HCT116 (cell line): ENCODE measurements around the gene AP3D1. TPM values are rescaled to one million over a fixed set of nuclear protein-coding genes. Genes with fewer than 3 reads are reported as not detected.

ENCODE experiments used
- ATAC-seq: fragments of 200-7000 bp; cut with Tn5 transposase; 2 replicates; pipeline ENCODE4 v1.9.1; 2020; ENCODE audit warnings: mild to moderate bottlenecking, moderate library complexity
- BruUV-seq: library from RNA; stranded (reverse); fragments of 400-500 nt; replicated peaks from 2 replicates; lab custom pipeline; 2021; lab: Mats Ljungman, UMichigan
- CTCF ChIA-PET: fragments of 300-600 bp; sonication (Branson Sonifier 250); formaldehyde crosslinking; loops from one replicate; lab custom pipeline; 2021; ENCODE audit warnings: antibody characterized with exemption; lab: Charles Lee
- POLR2A ChIA-PET: fragments of 300-600, 350-600 bp; sonication (Branson Sonifier 250); formaldehyde crosslinking; loops from one replicate; lab custom pipeline; 2021; ENCODE audit warnings: antibody characterized with exemption; lab: Charles Lee
- RAD21 ChIA-PET, 2 experiments: fragments of 300-600 bp; sonication (Branson Sonifier 250); formaldehyde crosslinking; loops; one replicate each; lab custom pipeline; 2023; ENCODE audit warnings: low total read pairs in 2 of 2; ENCODE audit not compliant: uncharacterized antibody in 2 of 2, unreplicated experiment in 2 of 2, low non-redundant PET in 1 of 2; lab: Charles Lee
- DNase-seq: peaks from one replicate; pipeline ENCODE4 v3.0.0-alpha.2; 2010; ENCODE audit warnings: low read depth, low spot score
- H2AFZ ChIP-seq: fragments of 200-600 bp; shearing (Covaris generic), sonication (generic); 2 replicates; pipeline ENCODE4 v1.6.1; 2017; ENCODE audit warnings: low read depth, mixed run types, mixed read lengths, antibody characterized with exemption, low read length; ENCODE audit not compliant: poor library complexity, severe bottlenecking
- H3K27ac ChIP-seq: 2 replicates; pipeline ENCODE4 v1.5.1; 2012; ENCODE audit warnings: low read depth, low read length
- H3K27me3 ChIP-seq: fragments of 200-600 bp; sonication (generic); 2 replicates; pipeline ENCODE4 v1.6.1; 2016; ENCODE audit warnings: mixed run types, low read length, mixed read lengths; ENCODE audit not compliant: insufficient read depth
- H3K36me3 ChIP-seq, 2 experiments: fragments of 200-500 bp in 1 of 2; fragments of 200-600 bp in 1 of 2; sonication (Bioruptor generic) in 1 of 2; sonication (generic) in 1 of 2; 2 replicates each; pipeline versions ENCODE4 v1.5.1 to v1.6.1; 2014 to 2016; ENCODE audit warnings: low read length in 2 of 2, inconsistent platforms in 1 of 2, mixed read lengths in 1 of 2, mixed run types in 1 of 2; ENCODE audit not compliant: insufficient read depth in 2 of 2, control insufficient read depth in 1 of 2
- H3K4me1 ChIP-seq, 2 experiments: fragments of 200-600 bp in 1 of 2; sonication (generic) in 1 of 2; 2 replicates each; pipeline versions ENCODE4 v1.5.1 to v1.6.1; 2012 to 2017; ENCODE audit warnings: low read length in 2 of 2, inconsistent platforms in 1 of 2, mild to moderate bottlenecking in 1 of 2, mixed read lengths in 1 of 2, mixed run types in 1 of 2, moderate library complexity in 1 of 2; ENCODE audit not compliant: insufficient read depth in 2 of 2, control insufficient read depth in 1 of 2
- H3K4me2 ChIP-seq: fragments of 200-600 bp; sonication (generic); 2 replicates; pipeline ENCODE4 v1.6.1; 2017; ENCODE audit warnings: mixed run types, low read length, mixed read lengths
- H3K4me3 ChIP-seq, 2 experiments: fragments of 200-600 bp in 1 of 2; sonication (generic) in 1 of 2; replicated peaks in 1 of 2; 2 replicates each; pipeline ENCODE4 v1.5.1; 2011 to 2016; ENCODE audit warnings: low read length in 2 of 2, control low read depth in 1 of 2, low read depth in 1 of 2, mild to moderate bottlenecking in 1 of 2, mixed read lengths in 1 of 2, mixed run types in 1 of 2
- H3K79me2 ChIP-seq: fragments of 200-600 bp; sonication (generic); 2 replicates; pipeline ENCODE4 v1.6.1; 2017; ENCODE audit warnings: mild to moderate bottlenecking, mixed run types, low read length, moderate library complexity, mixed read lengths; ENCODE audit not compliant: insufficient read depth
- H3K9ac ChIP-seq: fragments of 200-600 bp; sonication (generic); 2 replicates; pipeline ENCODE4 v1.6.1; 2016; ENCODE audit warnings: low read length, mixed read lengths
- H3K9me2 ChIP-seq: fragments of 200-600 bp; sonication (generic), shearing (Covaris generic); 2 replicates; pipeline ENCODE4 v1.6.1; 2017; ENCODE audit warnings: mixed run types, mild to moderate bottlenecking, moderate library complexity; ENCODE audit not compliant: insufficient read depth
- H3K9me3 ChIP-seq, 2 experiments: fragments of 200-500 bp in 1 of 2; fragments of 200-600 bp in 1 of 2; sonication (Bioruptor generic) in 1 of 2; sonication (generic) in 1 of 2; 2 replicates each; pipeline ENCODE4 v1.6.1; 2014 to 2017; ENCODE audit warnings: low read length in 2 of 2, mixed read lengths in 2 of 2, inconsistent platforms in 1 of 2, low read depth in 1 of 2, mild to moderate bottlenecking in 1 of 2, mixed run types in 1 of 2, moderate library complexity in 1 of 2; ENCODE audit not compliant: control insufficient read depth in 1 of 2, insufficient read depth in 1 of 2
- H4K20me1 ChIP-seq: fragments of 200-600 bp; sonication (generic), shearing (Covaris generic); 2 replicates; pipeline ENCODE4 v1.6.1; 2017; ENCODE audit warnings: mixed run types, mild to moderate bottlenecking, moderate library complexity; ENCODE audit not compliant: insufficient read depth
- CBX3 ChIP-seq: IDR thresholded peaks from 2 replicates; pipeline ENCODE4 v1.6.1; 2012; ENCODE audit warnings: low read depth
- CEBPB ChIP-seq: IDR thresholded peaks from 2 replicates; pipeline ENCODE4 v1.6.1; 2012; ENCODE audit warnings: low read depth
- CTCF ChIP-seq, 3 experiments: fragments of 200-600 bp in 1 of 3; sonication (generic) in 1 of 3; IDR thresholded peaks in 2 of 3; conservative IDR thresholded peaks in 1 of 3; 2 replicates each; pipeline ENCODE4 v1.5.1; 2012 to 2017; ENCODE audit warnings: low read depth in 2 of 3, low read length in 2 of 3, antibody characterized with exemption in 1 of 3, borderline replicate concordance in 1 of 3, control low read depth in 1 of 3, mild to moderate bottlenecking in 1 of 3, mixed read lengths in 1 of 3, mixed run types in 1 of 3, moderate library complexity in 1 of 3; ENCODE audit not compliant: insufficient read depth in 1 of 3
- EGR1 ChIP-seq: IDR thresholded peaks from 2 replicates; pipeline ENCODE4 v1.6.1; 2012; ENCODE audit warnings: low read depth
- EZH2 ChIP-seq: fragments of 200-600 bp; sonication (generic); IDR thresholded peaks from 2 replicates; pipeline ENCODE4 v1.6.1; 2017; ENCODE audit warnings: antibody characterized with exemption, mixed run types
- EZH2phosphoT487 ChIP-seq: fragments of 200-600 bp; IDR thresholded peaks from 2 replicates; pipeline ENCODE4 v1.6.1; 2018; ENCODE audit warnings: antibody characterized with exemption, borderline replicate concordance
- JUND ChIP-seq: IDR thresholded peaks from 2 replicates; pipeline ENCODE4 v1.6.1; 2012
- POLR2A ChIP-seq: IDR thresholded peaks from 2 replicates; pipeline ENCODE4 v1.7.0; 2011; ENCODE audit warnings: borderline replicate concordance; ENCODE audit not compliant: insufficient read depth, insufficient read length; ENCODE audit errors: extremely low read depth
- POLR2AphosphoS5 ChIP-seq: IDR thresholded peaks from 2 replicates; pipeline ENCODE4 v1.6.1; 2011; ENCODE audit warnings: mild to moderate bottlenecking, low read depth, low read length, moderate library complexity
- SIN3A ChIP-seq: IDR thresholded peaks from 2 replicates; pipeline ENCODE4 v1.6.1; 2012; ENCODE audit warnings: low read depth
- SRF ChIP-seq: IDR thresholded peaks from 2 replicates; pipeline ENCODE4 v1.6.1; 2012; ENCODE audit warnings: low read depth
- TCF7L2 ChIP-seq: IDR thresholded peaks from 2 replicates; pipeline ENCODE4 v1.7.0; 2011; ENCODE audit warnings: borderline replicate concordance, inconsistent platforms; ENCODE audit not compliant: insufficient read depth, insufficient read length; ENCODE audit errors: extremely low read depth
- YY1 ChIP-seq: IDR thresholded peaks from 2 replicates; pipeline ENCODE4 v1.6.1; 2011; ENCODE audit warnings: low read length, low read depth, moderate library complexity, mild to moderate bottlenecking; ENCODE audit not compliant: insufficient replicate concordance; ENCODE audit errors: extremely low read depth
- ZFX ChIP-seq: fragments of 450-650 bp; IDR thresholded peaks from 2 replicates; pipeline ENCODE4 v1.6.1; 2017
- intact Hi-C: fragments of 100-400 bp; cut with micrococcal nuclease; formaldehyde crosslinking; loops from 2 replicates; pipeline ENCODE4 v1.10.0; 2022
- total RNA-seq: library from RNA; stranded (reverse); gene quantifications from one replicate; pipeline ENCODE4 v1.2.1, GENCODE V29; 2021; ENCODE audit not compliant: unreplicated experiment
- TF ChIP-seq, protein P1 (sequence below): IDR thresholded peaks from 2 replicates; pipeline ENCODE4 v1.6.1; 2012
- TF ChIP-seq, protein P2 (sequence below): IDR thresholded peaks from 2 replicates; pipeline ENCODE4 v1.6.1; 2012

Gene AP3D1
- total RNA-seq, 1 experiment from 2014 or later: 137 TPM

DNA sequence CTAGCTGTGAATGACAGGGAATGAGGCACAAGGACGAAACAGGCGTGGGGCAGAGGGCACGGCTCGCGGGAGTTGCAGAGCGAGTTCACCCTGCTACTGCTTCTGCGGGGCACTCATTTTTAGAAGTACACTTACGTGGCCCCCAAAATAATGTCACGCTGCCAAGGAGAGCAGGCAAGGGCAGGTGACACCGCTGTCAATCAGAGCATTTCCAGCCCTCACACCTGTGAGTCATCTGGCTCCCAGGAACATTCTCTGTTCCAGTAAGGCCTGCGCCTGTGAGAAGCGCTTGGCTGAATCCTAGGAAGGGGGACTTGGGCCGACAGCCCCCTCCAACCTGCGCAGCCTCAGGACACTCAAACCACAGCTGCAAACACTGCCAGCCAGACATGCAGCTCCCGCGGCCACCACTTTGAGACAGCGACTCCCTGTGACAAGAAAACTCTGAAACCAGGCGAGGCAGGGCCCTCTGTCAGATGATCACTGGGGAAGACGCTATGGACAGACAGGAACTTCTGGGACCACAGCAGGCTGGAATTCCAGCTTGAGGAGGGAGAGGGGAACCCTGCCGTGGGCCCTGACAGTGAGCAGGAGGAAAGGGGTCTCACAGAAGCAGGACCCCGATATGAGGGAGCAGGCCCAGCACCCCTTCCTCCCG, 25.1 kb upstream of the AP3D1 start:
- Histone ChIP-seq H3K36me3 (peaks cover 5 to 27% of the 10 kb centered on the region in 2 experiments; a peak in 2 of 4 replicates), H3K4me3 (no peak overlapping the region)
- intact Hi-C loops: no loop called here
- ATAC-seq: peak; percentile 44; the same call in 1 of the 2 replicates
- TF ChIP-seq JUND (no peak), CTCF (IDR thresholded peaks at IDR 0.05 in 2 of 3, conservative IDR thresholded peaks at IDR 0.05 in 1 of 3; ENCODE audit: borderline replicate concordance in 1 of 3, insufficient read depth in 1 of 3, low read depth in 2 of 3, low read length in 2 of 3) (no peak), CBX3 (no peak), TCF7L2 (no peak), SRF (no peak), EZH2 (no peak), YY1 (no peak), ZFX (no peak), CEBPB (no peak), SIN3A (no peak), EGR1 (no peak), EZH2phosphoT487 (no peak), POLR2AphosphoS5 (no peak), POLR2A (no peak)
- TF ChIP-seq, protein P1, sequence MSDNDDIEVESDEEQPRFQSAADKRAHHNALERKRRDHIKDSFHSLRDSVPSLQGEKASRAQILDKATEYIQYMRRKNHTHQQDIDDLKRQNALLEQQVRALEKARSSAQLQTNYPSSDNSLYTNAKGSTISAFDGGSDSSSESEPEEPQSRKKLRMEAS: no peak
- TF ChIP-seq, protein P2, sequence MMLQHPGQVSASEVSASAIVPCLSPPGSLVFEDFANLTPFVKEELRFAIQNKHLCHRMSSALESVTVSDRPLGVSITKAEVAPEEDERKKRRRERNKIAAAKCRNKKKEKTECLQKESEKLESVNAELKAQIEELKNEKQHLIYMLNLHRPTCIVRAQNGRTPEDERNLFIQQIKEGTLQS: no peak
- TF ChIP-seq, all 23 proteins: peak for 0
- CTCF ChIA-PET: interaction anchor here (0.6 kb wide), 1 partner anchor 472 kb away, joined by 3 read pairs; no protein-coding TSS in a partner anchor
- no peak overlapping the region for H2AFZ ChIP-seq
- H3K4me1 ChIP-seq: peaks cover 3 to 48% of the 10 kb centered on the region in 2 experiments; a peak in 3 of 4 replicates
- POLR2A ChIA-PET: no interaction called here
- no peak overlapping the region for H3K4me2 ChIP-seq
- peaks cover 100% of the 10 kb centered on the region for H3K79me2 ChIP-seq
- no peak for DNase-seq
- H3K27ac ChIP-seq: peak overlapping the region; percentile 26; the same call in 1 of the 2 replicates
- RAD21 ChIA-PET: no interaction called here
- H3K9ac ChIP-seq: no peak overlapping the region
- no peaks in the 10 kb centered on the region for H3K9me2 ChIP-seq
- H3K9me3 ChIP-seq: no peaks in the 10 kb centered on the region
- no peaks in the 10 kb centered on the region for H3K27me3 ChIP-seq
- H4K20me1 ChIP-seq: peaks cover 14% of the 10 kb centered on the region; the same call in 1 of the 2 replicates
- BruUV-seq: no TSS peak
